HPDE6-E6E7 (cell line): ENCODE measurements around the gene PLCD4.

ENCODE experiments used
- DNase-seq: peaks from one replicate; pipeline ENCODE4 v3.0.0; 2011; ENCODE audit warnings: missing footprints; ENCODE audit errors: extremely low spot score

Gene PLCD4

DNA sequence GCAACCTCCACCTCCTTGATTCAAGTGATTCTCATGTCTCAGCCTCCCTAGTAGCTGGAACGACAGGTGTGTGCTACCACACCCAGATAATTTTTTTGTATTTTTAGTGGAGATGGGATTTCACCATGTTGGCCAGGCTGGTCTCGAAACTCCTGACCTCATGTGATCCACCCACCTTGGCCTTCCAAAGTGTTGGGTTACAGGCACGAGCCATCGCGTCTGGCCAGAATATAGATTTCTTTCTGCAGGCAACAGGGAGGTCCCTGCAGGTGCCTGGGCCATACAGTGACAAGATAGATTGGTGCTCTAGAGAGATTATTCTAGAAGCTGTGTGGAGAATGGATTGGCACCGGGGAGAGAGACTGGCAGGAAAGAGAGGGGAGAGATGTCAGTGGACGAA is 13.3 kb downstream of the PLCD4 start:
- DNase-seq = no peak

GRCh38 chr2:218622606-218623365 is 15.1 kb downstream of the PLCD4 start:
- no peak for DNase-seq

- no peak for DNase-seq
Observed at GRCh38 chr2:218623366-218623705, 15.6 kb downstream of the PLCD4 start.

DNA sequence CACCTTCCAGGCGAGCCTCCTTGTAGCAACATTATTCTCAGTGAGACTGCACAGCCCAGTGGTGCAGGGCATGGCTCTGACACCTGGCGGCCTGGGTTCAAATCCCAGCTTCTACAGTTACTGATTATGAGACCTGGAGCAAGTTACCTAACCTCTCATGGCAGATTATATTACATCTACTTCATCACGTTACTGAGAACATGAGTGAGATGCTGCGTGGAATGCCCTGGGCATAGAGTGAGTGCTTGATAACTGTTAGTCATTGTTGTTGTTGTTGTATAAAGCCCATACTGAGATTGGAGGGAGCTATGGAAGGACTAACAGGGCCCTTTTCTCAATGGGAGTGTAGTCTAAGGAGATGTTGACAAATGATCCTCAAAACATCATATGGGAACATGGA is 18.7 kb downstream of the PLCD4 start:
- DNase-seq = no peak

- no peak for DNase-seq
Observed at GRCh38 chr2:218627939-218628338, 20.2 kb downstream of the PLCD4 start.

- no peak for DNase-seq
Observed at GRCh38 chr2:218631837-218632236, 24.1 kb downstream of the PLCD4 start.

DNA sequence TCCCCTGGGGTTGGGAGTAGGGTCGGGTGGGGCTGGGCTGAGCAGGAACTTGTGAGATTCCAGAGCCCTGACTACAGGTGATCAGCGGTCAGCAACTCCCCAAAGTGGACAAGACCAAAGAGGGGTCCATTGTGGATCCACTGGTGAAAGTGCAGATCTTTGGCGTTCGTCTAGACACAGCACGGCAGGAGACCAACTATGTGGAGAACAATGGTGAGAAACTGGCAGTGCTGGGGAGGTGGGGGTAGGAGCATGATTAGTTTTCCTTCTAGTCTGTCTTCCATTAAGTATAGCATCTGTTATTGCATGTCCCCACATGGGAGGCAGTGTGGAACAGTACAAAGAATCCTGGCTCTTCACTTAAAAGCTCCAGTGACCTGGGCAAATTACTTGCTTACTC is 28.0 kb downstream of the PLCD4 start:
- DNase-seq = no peak

GRCh38 chr2:218638372-218638771 is 30.7 kb downstream of the PLCD4 start:
- DNase-seq = no peak

DNA sequence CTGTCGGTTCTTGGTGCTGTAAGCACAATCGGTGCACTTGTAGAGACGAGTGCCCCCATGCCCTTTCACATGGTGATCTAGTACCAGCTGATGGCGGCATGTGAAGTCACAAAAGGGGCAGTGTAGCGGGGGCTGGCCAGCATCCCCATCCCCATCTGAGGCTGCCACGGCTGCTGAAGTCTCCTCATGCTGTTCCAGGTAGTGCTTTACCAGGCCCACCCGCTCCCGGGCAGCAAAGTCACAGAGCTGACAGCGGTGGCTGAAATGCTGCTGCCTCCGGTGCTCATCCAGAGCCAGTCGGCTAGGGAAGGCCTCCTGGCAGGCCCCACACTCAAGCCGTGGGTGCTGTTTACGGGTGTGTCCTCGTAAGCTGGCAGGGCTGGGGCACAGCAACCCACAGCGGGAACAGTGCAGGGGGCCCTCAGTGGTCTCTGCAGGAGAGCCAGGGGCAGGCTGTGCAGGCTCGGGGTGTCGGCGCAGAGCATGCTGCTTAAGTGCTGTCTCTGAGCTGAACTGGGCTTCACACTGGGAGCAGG is 34.5 kb downstream of the PLCD4 start:
- no peak for DNase-seq

DNA sequence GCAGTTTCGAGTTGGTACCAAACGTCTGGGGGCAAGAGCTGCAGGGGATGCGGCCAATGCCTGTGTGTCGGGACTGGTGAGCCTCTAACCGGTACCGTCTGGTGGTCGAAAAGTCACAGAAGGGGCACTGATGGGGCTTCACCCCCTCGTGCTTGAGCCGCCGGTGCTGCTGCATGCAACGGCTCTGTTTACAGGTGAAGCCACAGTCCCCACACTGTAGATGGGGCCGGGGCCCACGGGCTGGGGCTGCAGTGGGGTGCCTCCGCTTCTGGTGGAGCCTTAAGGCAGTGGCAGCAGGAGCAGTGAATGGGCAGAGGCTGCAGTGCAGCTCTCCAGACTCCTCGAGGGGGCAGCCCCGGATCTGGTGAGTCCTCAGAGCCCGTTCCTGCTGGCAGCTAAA is 35.1 kb downstream of the PLCD4 start:
- DNase-seq = no peak

DNA sequence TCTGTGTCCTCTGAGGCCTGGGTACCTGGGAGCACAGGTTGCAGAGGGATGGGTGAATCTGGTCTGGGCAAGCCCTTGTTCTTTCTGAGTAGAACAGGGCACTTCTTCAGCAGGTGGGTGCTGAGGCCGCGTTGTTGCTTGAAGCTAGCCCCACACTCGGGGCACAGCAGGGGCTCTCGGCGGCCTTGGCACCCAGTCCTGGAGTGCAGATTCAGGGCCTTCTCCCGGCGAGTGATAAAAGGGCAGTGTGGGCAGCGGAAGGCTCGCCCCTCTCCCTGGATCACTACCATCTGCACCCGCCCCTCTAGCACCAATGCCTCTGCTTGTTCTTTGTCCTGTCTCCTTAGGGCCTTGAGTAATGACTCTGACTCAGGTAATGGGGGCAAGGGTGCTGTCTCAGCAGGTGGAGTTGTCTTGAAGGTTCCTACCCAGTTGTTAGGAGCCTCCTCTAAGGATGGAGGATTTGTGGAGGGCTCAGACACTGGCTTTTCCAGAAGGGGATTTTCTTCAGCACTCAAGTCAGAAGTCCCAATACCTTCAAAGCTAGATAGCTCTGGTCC is 36.1 kb downstream of the PLCD4 start:
- no peak for DNase-seq

DNA sequence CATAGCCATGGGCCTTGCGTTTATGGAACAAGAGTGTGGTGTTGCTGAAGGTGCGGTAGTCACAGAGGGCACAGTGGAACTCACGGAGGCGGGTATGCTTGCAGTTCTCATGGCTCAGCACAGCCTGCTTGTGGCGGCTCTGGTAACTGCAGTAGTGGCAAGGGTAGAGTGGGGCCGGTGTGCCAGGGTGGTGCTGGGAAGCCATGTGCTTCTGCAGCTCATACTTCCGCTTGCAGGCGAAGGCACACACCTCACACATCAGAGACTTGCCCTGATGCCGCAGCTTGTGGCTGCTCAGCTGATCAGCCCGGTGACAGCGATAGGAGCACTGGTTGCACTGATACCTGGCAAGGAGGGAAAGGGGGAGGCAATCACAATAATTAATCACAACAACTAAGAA is 37.0 kb downstream of the PLCD4 start:
- no peak for DNase-seq

DNA sequence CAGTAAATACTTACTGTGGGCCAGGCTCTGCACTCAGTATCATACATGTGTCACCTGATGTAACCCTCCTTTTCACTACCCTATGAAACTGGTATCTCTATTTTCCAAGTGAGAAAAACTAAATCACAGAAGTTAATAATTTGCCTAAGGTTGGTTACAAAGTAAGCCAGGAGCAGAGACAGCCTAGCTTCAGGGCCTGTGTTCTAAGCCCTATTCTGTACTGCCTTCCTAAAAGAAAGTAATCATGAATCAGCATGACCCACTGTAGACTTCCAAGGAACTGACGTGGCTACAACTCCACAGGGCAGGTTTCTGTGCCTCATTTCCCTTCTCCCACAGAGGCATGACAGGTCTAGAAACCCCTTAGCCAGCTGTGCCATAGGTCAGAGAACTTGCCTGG is 37.4 kb downstream of the PLCD4 start:
- peak; percentile 70 for DNase-seq

DNA sequence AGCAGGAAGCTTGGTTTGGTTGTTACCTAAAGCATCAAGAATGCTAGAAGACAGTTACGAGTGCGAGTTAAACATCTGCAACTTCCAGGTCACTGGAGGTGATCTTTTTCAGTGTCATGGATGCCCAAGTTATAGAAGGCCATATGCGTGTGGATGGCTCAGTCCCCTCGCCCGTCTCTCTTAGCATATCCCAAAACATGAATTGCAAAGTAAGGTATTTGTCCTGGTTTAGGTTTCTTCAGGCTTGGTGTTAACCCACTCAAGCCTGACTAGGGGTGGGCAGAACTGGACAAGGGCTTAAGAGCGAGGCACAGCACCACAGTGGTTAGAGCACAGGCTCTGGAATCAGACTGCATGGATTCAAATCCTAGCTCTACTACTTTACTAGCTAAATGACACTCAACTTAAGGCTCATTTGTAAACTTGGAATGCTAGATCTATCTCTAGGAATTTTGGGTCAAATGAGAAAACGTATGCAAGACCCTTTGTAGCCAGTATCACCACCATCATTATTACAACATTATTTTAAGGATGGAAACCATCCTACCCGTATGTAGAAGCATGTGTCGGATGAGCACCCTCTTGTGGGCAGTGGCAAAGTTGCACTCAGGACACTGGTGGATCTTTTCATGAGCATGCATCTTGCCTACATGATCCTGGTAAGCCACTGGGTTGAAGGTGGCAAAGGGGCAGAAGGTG is 40.5 kb downstream of the PLCD4 start:
- DNase-seq = no peak

DNA sequence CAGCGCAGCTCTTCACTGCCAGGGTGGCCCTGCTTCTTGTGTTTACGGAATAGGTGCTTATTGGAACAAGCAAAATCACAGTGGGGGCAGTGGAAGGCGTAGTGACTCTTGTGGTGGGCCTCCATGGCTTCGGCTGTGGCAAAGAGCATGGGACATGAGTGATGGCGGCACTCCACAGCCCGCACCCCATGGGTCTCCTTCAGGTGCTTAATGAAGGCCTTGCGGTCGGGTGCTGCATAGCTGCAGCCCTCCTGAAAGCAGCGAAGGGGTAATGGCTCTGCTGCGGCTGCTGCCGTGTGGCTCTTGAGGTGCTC is 41.0 kb downstream of the PLCD4 start:
- DNase-seq = no peak

- DNase-seq = no peak
Observed at GRCh38 chr2:218655751-218656150, 48.1 kb downstream of the PLCD4 start.

- DNase-seq = peak; percentile 69
Observed at GRCh38 chr2:218658671-218659257, 51.1 kb downstream of the PLCD4 start.

GRCh38 chr2:218659258-218659987 is 51.7 kb downstream of the PLCD4 start, which contains the start of the genes BCS1L and ZNF142:
Gene BCS1L (plus strand): TSS chr2:218659683. CDS start chr2:218660988, 1,305 bp downstream.
Gene ZNF142 (minus strand): TSS chr2:218659623. CDS start chr2:218656429, 3,194 bp downstream.
- peak; percentile 96 for DNase-seq

GRCh38 chr2:218659988-218660358 is 52.3 kb downstream of the PLCD4 start:
- DNase-seq = no peak

DNA sequence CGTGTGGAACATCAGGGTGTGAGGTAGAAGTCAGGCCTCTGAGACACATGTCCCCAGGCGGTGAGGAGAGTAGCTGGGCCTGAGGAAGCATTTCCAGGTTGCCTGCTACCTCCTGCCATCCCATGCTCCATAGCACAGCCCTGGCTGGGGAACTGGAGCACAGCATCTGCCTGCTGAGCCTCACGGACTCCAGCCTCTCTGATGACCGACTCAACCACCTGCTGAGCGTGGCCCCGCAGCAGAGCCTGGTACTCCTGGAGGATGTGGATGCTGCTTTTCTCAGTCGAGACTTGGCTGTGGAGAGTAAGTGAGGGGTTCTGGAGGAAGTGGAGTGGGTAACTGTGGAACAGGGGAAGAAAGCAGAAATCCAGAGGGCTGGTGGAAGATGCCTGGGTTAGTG is 54.7 kb downstream of the PLCD4 start:
- no peak for DNase-seq

GRCh38 chr2:218662827-218663226 is 55.1 kb downstream of the PLCD4 start:
- DNase-seq = no peak

GRCh38 chr2:218663901-218664300 is 56.2 kb downstream of the PLCD4 start:
- DNase-seq = no peak
